ENCODE data around the gene KCNJ18.
"Not testable (repeated sequence)": the region's sequence is repeated elsewhere in the genome, so short reads cannot be mapped to it uniquely, and the experiment has no call there.

The KCNJ18 gene

DNA sequence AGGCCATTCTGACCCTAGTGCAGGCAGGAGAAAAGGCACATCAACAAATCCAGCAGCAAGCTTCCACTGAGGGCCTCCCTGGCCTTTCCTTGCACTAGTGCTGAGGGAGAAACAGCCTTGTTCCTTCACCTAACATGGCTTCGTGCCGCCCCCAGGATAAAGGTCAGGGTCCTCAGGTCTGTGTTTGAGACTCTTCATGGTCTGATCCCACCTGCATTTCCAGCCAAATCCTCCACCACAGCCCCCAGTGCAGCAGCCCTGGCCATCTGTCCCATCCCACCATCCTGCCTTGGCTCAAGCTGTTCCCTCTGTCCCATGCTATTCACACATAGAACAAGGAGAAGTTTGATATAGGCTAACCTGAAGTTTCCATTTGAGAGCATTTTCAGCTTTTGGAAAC lies 20.9 kb upstream of the KCNJ18 start:
- not testable (repeated sequence) for DNase-seq (ENCODE audit: low read depth)

- not testable (repeated sequence) for DNase-seq (ENCODE audit: low read depth)
These were observed 20.5 kb upstream of the KCNJ18 start for GRCh38 chr17:21671871-21672270.

GRCh38 chr17:21673451-21674241 lies 18.7 kb upstream of the KCNJ18 start:
- not testable (repeated sequence) for DNase-seq (ENCODE audit: low read depth)

DNA sequence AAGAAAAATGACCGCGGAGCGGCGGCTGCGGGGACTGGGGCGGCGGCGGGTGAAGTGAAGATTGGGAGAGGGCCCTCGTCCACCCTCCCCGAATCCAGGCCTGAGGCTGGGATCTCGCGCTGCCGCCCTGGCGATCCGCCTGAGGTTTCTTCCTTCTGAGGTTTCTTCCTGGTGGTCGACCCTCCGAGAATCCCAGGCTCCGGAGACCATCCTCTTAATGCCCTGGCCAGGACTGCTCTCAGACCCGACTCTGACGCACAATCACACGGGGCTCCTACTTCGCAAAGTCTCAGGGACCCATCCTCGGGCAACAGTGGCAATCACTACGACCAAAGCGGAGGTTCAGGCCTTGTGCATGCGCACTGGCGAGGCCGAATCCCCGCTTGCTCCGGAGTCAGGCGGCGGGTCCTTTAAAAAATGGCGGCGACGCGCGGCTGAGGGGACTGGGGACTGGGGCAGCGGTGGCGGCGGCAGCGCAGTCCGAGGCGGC lies 18.0 kb upstream of the KCNJ18 start:
- DNase-seq (ENCODE audit: low read depth), result no peak

DNA sequence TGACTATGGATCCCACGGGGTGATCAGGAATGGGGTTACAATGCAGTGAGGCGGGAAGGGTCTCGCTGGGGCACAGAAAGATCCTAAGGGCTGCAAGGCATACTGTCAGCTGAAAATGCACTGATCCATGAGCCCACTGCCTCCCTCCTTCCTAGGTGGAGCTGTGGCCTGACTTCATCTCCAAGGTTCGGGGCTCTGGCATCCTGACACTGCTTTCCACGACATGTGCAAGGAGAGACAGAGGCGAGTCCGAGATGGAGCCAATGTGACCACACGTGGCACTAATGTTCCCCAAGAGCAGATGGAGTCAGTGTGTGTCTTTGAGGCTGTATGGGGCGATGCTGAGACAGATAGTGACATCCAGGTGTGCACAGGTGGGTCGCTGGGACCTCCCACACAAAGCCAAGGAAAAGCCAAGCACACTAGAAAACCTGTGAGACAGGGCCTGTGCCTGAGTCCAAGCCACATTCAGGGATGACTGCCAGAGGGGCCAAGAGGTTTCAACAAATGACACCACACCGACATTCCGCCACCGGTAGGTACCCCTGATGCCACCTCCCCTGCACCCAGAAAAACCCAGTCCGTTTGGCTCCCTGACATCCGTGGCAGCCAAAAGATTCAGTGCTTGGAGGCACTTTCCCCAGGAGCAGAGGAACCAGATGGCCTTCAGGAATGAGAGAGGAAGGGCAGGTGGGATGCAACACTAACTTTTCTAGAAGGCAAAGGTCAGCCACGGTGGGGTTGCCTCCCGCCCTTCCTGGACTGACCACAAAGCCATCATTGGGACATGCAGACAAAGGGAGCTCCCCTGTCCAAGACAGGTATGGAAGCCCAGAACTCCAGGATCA lies 17.2 kb upstream of the KCNJ18 start:
- DNase-seq (ENCODE audit: low read depth), result not testable (repeated sequence)

- not testable (repeated sequence) for DNase-seq (ENCODE audit: low read depth)
These were observed 16.6 kb upstream of the KCNJ18 start for GRCh38 chr17:21675739-21676130.

DNA sequence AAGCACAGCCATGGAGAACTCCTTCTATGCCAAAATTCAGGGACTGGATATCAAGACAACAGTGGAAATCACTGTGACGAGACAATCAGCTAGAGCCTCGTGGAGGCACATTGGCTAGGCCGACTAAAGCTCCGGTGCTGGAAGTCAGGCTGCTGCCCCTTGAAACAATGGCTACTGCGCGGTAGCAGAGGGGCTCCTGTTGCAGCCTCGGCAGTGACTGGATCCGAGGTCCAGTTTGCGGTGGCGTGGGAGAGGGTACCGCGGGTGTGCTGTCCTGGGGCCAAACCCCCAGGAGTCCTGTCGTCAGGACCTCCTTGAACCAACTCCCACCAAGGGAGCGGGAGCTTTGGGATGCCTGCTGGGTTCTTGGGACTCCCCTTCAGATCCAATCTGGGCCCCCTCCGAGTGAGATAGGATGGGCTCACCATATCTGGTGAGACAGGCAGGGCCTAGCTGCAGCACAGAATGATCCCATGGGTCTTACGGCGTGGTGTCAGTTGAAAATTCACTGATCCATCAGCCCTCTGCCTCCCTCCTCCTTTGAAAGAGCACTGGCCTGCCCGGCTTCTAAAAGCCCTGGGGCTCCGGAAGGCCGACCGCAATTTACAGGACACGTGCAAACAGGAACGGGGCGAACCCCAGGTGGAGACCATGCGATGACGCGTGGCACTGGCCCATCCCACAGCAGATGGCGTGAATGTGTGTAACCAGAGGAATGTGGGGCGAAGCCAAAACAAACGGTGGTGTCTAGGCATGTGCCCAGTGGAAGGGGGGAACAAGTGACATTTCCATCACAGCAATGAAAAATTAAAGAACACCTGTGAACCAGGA lies 15.8 kb upstream of the KCNJ18 start:
- DNase-seq (ENCODE audit: low read depth), result no peak

GRCh38 chr17:21677126-21677910 lies 15.0 kb upstream of the KCNJ18 start:
- DNase-seq (ENCODE audit: low read depth), result no peak

- DNase-seq (ENCODE audit: low read depth), result no peak
These were observed 14.4 kb upstream of the KCNJ18 start for GRCh38 chr17:21677911-21678310.

DNA sequence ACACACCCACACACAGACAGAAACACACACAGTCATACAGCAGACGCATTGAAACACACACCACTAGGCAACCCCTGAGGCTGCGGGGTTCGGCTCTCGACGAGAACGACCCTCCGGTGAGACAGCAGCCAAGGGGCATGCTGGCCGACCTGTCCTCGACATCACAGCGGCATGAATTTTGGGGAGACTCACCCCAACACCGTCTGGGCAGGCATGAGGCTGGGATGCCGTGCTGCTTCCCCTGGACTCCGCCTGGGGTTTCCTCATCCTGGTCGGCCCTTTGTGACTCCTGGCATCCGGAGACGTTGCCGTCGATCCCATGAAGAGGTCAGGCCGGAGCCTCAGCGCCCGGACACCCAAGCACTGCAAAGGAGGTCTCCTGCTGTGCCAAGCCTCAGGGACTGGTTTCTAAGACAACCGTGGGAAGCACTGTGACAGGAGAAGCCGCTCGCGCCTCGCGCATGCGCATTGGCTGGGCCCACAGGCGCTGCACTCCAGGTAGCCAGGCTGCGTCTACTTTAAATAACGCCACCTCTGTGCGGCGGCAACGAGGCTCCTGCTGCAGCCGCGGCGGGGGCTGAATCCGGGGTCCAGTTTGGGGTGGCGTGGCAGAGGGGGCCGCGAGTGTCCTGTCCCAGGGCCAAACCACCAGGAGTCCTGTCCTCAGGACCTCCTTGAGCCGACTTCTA lies 13.8 kb upstream of the KCNJ18 start:
- DNase-seq (ENCODE audit: low read depth), result no peak

GRCh38 chr17:21679256-21680146 lies 12.8 kb upstream of the KCNJ18 start:
- DNase-seq (ENCODE audit: low read depth), result no peak

- no peak for DNase-seq (ENCODE audit: low read depth)
These were observed 12.0 kb upstream of the KCNJ18 start for GRCh38 chr17:21680366-21680765.

GRCh38 chr17:21680850-21681351 lies 11.4 kb upstream of the KCNJ18 start:
- DNase-seq (ENCODE audit: low read depth), result not testable (repeated sequence)

GRCh38 chr17:21681576-21681975 lies 10.7 kb upstream of the KCNJ18 start:
- not testable (repeated sequence) for DNase-seq (ENCODE audit: low read depth)

- not testable (repeated sequence) for DNase-seq (ENCODE audit: low read depth)
These were observed 10.2 kb upstream of the KCNJ18 start for GRCh38 chr17:21682130-21682529.

- not testable (repeated sequence) for DNase-seq (ENCODE audit: low read depth)
These were observed 9.1 kb upstream of the KCNJ18 start for GRCh38 chr17:21683142-21683712.

GRCh38 chr17:21683897-21684296 lies 8.4 kb upstream of the KCNJ18 start:
- DNase-seq (ENCODE audit: low read depth), result not testable (repeated sequence)

DNA sequence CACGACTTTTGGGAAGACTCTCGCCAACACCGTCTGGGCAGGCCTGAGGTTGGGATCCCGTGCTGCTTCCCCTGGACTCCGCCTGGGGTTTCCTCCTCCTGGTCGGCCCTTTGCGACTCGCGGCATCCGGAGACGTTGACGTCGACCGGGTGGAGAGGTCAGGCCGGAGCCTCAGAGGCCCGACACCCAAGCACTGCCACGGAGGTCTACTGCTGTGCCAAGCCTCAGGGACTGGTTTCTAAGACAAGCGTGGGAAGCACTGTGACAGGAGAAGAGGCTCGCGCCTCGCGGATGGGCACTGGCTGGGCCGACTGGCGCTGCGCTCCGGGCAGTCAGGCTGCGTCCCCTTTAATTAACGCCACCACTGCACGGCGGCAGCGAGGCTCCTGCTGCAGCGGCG lies 7.9 kb upstream of the KCNJ18 start:
- DNase-seq (ENCODE audit: low read depth), result not testable (repeated sequence)
